Gastrocnemius medialis (tissue), 4 donors: Measurements from ENCODE around the gene CDS2. TPM values are rescaled to one million over a fixed set of nuclear protein-coding genes. Genes with fewer than 3 reads are reported as not detected.

ENCODE experiments used
- ATAC-seq, 2 donors: fragments of 150-250 bp; one replicate each; pipeline ENCODE4 v1.9.1; 2016
- DNase-seq, 2 donors: peaks; one replicate each; pipeline ENCODE4 v3.0.0-alpha.2; 2019
- H3K27ac ChIP-seq, 4 donors: fragments of 200-600 bp; sonication (generic); 1 replicate in 1 of 4; 2 replicates in 3 of 4; pipeline ENCODE4 v1.5.1; 2016 to 2018; ENCODE audit warnings: mild to moderate bottlenecking in 2 of 4, moderate library complexity in 1 of 4
- H3K27me3 ChIP-seq, 3 donors: fragments of 200-600 bp; sonication (generic) in 2 of 3; 1 replicate in 1 of 3; 2 replicates in 2 of 3; pipeline versions ENCODE4 v1.5.1 to v1.6.0; 2016 to 2019; ENCODE audit warnings: mild to moderate bottlenecking in 1 of 3, moderate library complexity in 1 of 3
- H3K36me3 ChIP-seq, 2 donors: fragments of 200-600 bp; sonication (generic) in 1 of 2; one replicate each; pipeline ENCODE4 v1.5.1; 2017 to 2018
- H3K4me1 ChIP-seq, 2 donors: fragments of 200-600 bp; sonication (generic) in 1 of 2; one replicate each; pipeline ENCODE4 v1.5.1; 2016 to 2017; ENCODE audit warnings: mild to moderate bottlenecking in 2 of 2
- H3K4me3 ChIP-seq, 4 donors: fragments of 200-600 bp; sonication (generic) in 3 of 4; 1 replicate in 1 of 4; 2 replicates in 3 of 4; pipeline ENCODE4 v1.5.1; 2016 to 2019; ENCODE audit warnings: mild to moderate bottlenecking in 2 of 4
- H3K9me3 ChIP-seq, 3 donors: fragments of 200-600 bp; sonication (generic) in 2 of 3; 1 replicate in 1 of 3; 2 replicates in 2 of 3; pipeline ENCODE4 v1.5.1; 2016 to 2019
- CTCF ChIP-seq, 5 experiments: fragments of 450-650 bp in 3 of 5; fragments of 200-600 bp in 2 of 5; sonication (generic) in 2 of 5; IDR thresholded peaks in 4 of 5; conservative IDR thresholded peaks in 1 of 5; 1 replicate in 4 of 5; 2 replicates in 1 of 5; pipeline ENCODE4 v1.5.1; 2016 to 2019; ENCODE audit warnings: antibody characterized with exemption in 5 of 5, mild to moderate bottlenecking in 3 of 5, moderate library complexity in 3 of 5
- POLR2A ChIP-seq, 2 donors: fragments of 450-650 bp; IDR thresholded peaks; one replicate each; pipeline ENCODE4 v1.6.1; 2017; ENCODE audit warnings: antibody characterized with exemption in 2 of 2, mild to moderate bottlenecking in 2 of 2, moderate library complexity in 2 of 2
- in situ Hi-C, 4 donors: fragments of 200-750 bp; cut with MboI; loops; one replicate each; pipeline versions ENCODE4 v1.15.0 to v1.8.0; 2017; ENCODE audit warnings: low sequenced_read_pairs in 4 of 4
- intact Hi-C: fragments of 100-400 bp; cut with DNase I; formaldehyde crosslinking; loops from one replicate; pipeline ENCODE4 v1.15.1; 2023; ENCODE audit warnings: low total_unique reads
- total RNA-seq, 4 donors: library from RNA; depleted of rRNA; stranded (reverse); fragments of >200 nt; gene quantifications; one replicate each; pipeline versions ENCODE4 v1.1.0 to v1.2.3, GENCODE V29; 2016

The CDS2 gene
- total RNA-seq, 4 donors from 2014 or later: 9.0 to 18.5 (median 14.5) TPM

GRCh38 chr20:5100684-5101347 lies 26.0 kb upstream of the CDS2 start:
- DNase-seq: peak in 1 of 2 donors; percentile 54
- Histone ChIP-seq H3K27ac (no peak overlapping the region), H3K27me3 (no peaks in the 10 kb centered on the region), H3K9me3 (no peaks in the 10 kb centered on the region), H3K36me3 (peaks cover 5 to 75% of the 10 kb centered on the region in 2 donors), H3K4me1 (no peaks in the 10 kb centered on the region), H3K4me3 (no peak overlapping the region)
- intact Hi-C loops: no loop called here
- ATAC-seq: peak; percentile 45 to 68
- in situ Hi-C loops: no loop called here
- TF ChIP-seq CTCF (IDR thresholded peaks at IDR 0.05 in 4 of 5, conservative IDR thresholded peaks at IDR 0.05 in 1 of 5) (peak; percentile 74 to 90 (median 83)), POLR2A (IDR thresholded peaks at IDR 0.05) (no peak)

- no peaks in the 10 kb centered on the region for H3K4me1 ChIP-seq
- intact Hi-C loops: no loop called here
- H3K9me3 ChIP-seq: no peaks in the 10 kb centered on the region
- ATAC-seq (no peak), DNase-seq (no peak)
- TF ChIP-seq POLR2A (IDR thresholded peaks at IDR 0.05) (no peak), CTCF (IDR thresholded peaks at IDR 0.05 in 4 of 5, conservative IDR thresholded peaks at IDR 0.05 in 1 of 5) (no peak)
- no peak overlapping the region for H3K4me3 ChIP-seq
- no peak overlapping the region for H3K27ac ChIP-seq
- in situ Hi-C loops: no loop called here
- peaks cover 5 to 86% of the 10 kb centered on the region in 2 donors for H3K36me3 ChIP-seq
- no peaks in the 10 kb centered on the region for H3K27me3 ChIP-seq
Measured at GRCh38 chr20:5104479-5104878, 22.3 kb upstream of the CDS2 start.

GRCh38 chr20:5109276-5109675 lies 17.5 kb upstream of the CDS2 start:
- intact Hi-C loops: no loop called here
- Histone ChIP-seq H3K4me3 (no peak overlapping the region), H3K4me1 (peaks cover 11 to 12% of the 10 kb centered on the region in 2 donors), H3K9me3 (no peaks in the 10 kb centered on the region), H3K27me3 (no peaks in the 10 kb centered on the region), H3K27ac (no peak overlapping the region), H3K36me3 (peaks cover 5 to 61% of the 10 kb centered on the region in 2 donors)
- no peak for TF ChIP-seq CTCF (IDR thresholded peaks at IDR 0.05 in 4 of 5, conservative IDR thresholded peaks at IDR 0.05 in 1 of 5)
- TF ChIP-seq POLR2A (IDR thresholded peaks at IDR 0.05): no peak
- in situ Hi-C loops: no loop called here
- DNase-seq: no peak
- no peak for ATAC-seq

- Histone ChIP-seq H3K27me3 (no peaks in the 10 kb centered on the region), H3K4me1 (peaks cover 16 to 17% of the 10 kb centered on the region in 2 donors), H3K36me3 (peaks cover 0 to 54% of the 10 kb centered on the region in 2 donors), H3K27ac (peak overlapping the region; percentile 93 to 100 (median 95)), H3K4me3 (peak overlapping the region; percentile 76 to 95 (median 85)), H3K9me3 (no peaks in the 10 kb centered on the region)
- TF ChIP-seq POLR2A (IDR thresholded peaks at IDR 0.05) (no peak), CTCF (IDR thresholded peaks at IDR 0.05 in 4 of 5, conservative IDR thresholded peaks at IDR 0.05 in 1 of 5) (no peak)
- DNase-seq: no peak
- intact Hi-C loops: no loop called here
- no peak for ATAC-seq
- in situ Hi-C loops: no loop called here
Measured at GRCh38 chr20:5113615-5113986, 13.2 kb upstream of the CDS2 start.

GRCh38 chr20:5114403-5114802 lies 12.4 kb upstream of the CDS2 start:
- H3K27me3 ChIP-seq: no peaks in the 10 kb centered on the region
- no peaks in the 10 kb centered on the region for H3K9me3 ChIP-seq
- H3K36me3 ChIP-seq: peaks cover 0 to 49% of the 10 kb centered on the region in 2 donors
- no peak for TF ChIP-seq CTCF (IDR thresholded peaks at IDR 0.05 in 4 of 5, conservative IDR thresholded peaks at IDR 0.05 in 1 of 5)
- TF ChIP-seq POLR2A (IDR thresholded peaks at IDR 0.05): no peak
- ATAC-seq (no peak), DNase-seq (no peak)
- H3K4me3 ChIP-seq: no peak overlapping the region
- in situ Hi-C loops (no loop called here), intact Hi-C loops (no loop called here)
- no peak overlapping the region for H3K27ac ChIP-seq
- peaks cover 20 to 23% of the 10 kb centered on the region in 2 donors for H3K4me1 ChIP-seq
